ENCODE results near the gene NR2F1-AS1.
"Not testable (repeated sequence)": the region's sequence is repeated elsewhere in the genome, so short reads cannot be mapped to it uniquely, and the experiment has no call there.

The NR2F1-AS1 gene

DNA sequence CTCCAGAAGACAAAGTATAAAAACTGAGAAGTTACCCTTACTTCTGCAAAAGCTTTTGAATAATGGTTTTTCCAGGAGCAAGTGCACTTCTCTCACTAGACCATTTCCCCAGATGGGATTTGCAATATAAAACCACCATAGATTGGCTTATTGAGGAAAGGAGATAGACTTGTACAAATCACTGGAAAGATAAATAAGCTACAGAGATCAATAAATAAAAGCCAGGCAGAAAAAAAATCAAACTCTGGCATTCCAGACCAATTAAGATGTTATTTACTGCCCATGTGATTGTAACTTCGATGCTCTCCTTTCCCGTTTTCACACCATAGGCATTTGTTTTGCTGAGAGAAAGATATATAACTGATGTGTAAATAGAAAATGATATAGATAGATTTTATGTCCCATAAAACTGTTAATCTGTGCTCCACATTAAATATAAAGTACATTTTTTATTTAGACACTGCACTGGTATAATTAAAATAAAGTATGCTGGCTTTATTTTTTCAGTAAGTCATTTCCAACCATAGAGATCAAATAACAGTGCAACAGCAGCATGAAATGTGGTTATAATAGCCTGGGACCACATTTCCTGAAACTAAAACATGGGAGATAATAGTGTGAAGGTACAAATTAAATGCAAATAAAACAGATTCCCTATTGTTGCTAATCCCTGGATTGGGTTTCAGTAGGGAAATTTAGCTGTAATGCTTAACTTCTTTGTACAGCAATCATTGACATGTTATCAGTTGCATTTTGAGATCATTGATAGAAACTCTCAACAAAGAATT, 177.7 kb downstream of the NR2F1-AS1 start:
- no peak for TF ChIP-seq POLR2AphosphoS5 (IDR thresholded peaks at IDR 0.05; ENCODE audit: low read depth, low read length)
- TF ChIP-seq TAF1 (IDR thresholded peaks at IDR 0.05; ENCODE audit: borderline replicate concordance, low read depth, low read length): no peak
- TF ChIP-seq POLR2A (IDR thresholded peaks at IDR 0.05; ENCODE audit: low read depth, low read length): no peak
- DNase-seq (ENCODE audit: insufficient read length): no peak
- FAIRE-seq: no peak

DNA sequence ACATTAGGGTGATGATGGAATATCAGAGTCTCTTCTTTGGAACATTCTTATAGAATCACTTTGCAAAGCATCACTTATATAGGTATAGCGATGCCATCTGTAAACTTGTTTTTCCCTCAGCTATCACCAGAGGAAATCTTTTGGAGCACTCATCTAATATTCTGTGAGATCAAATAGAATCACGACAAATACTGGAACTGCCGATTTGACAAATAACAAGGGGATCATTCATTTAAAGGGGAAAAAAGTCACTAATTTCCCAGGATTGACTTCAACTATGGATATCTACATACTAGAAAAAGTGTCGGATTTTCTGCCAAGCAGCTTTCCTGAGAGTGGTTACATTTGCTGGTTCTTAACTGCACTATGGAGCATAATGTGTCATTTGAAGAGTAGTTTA, 178.6 kb downstream of the NR2F1-AS1 start:
- DNase-seq (ENCODE audit: insufficient read length) (no peak), FAIRE-seq (no peak)
- TF ChIP-seq TAF1 (IDR thresholded peaks at IDR 0.05; ENCODE audit: borderline replicate concordance, low read depth, low read length) (no peak), POLR2A (IDR thresholded peaks at IDR 0.05; ENCODE audit: low read depth, low read length) (no peak), POLR2AphosphoS5 (IDR thresholded peaks at IDR 0.05; ENCODE audit: low read depth, low read length) (no peak)

DNA sequence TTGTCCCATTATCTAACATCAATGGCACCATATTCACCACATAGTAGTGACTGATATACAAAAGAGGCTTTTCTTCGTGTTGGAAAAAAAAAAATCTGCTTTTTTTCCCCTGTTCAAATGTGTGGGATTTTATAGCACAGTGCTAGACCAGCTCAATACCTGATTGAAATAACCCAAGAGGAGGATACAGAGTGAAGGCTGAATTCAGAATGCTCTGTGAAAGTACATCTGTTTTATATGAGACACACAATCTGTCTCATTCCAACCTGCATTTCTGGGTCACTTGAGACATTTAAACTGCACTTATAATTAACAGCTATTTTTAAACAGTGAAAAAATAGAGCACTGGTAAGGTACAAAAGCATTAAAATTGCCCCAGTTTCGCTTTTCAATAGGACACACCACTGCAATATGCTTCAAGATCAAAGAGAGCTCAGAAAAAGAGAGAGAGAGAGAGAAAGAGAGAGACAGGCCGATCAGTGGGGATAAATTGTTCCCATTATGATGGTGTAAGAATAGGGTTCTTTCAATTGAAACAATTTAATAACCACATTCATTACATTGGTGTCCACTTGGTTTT, 179.3 kb downstream of the NR2F1-AS1 start:
- TF ChIP-seq TAF1 (IDR thresholded peaks at IDR 0.05; ENCODE audit: borderline replicate concordance, low read depth, low read length) (no peak), POLR2AphosphoS5 (IDR thresholded peaks at IDR 0.05; ENCODE audit: low read depth, low read length) (no peak), POLR2A (IDR thresholded peaks at IDR 0.05; ENCODE audit: low read depth, low read length) (no peak)
- FAIRE-seq: no peak
- DNase-seq (ENCODE audit: insufficient read length): no peak

DNA sequence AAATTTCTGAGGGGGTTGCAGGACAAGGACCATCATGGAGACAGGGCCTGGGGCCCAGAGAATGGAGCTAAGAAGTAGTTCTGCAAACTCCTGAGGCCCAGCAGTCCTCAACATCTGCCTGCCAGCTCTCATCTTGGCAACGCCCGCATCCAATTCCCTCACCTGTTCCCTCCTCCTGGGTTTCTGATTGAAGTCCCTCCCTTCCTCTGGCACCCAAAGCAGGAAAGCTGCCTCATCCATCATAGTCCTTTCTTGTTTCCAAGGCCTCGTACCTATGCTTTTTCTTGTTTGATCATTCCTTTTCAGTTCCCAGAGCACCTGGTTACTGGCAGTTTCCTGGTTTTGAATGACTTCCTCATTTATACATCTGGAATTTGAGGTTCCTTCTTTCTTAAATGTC, 181.3 kb downstream of the NR2F1-AS1 start:
- DNase-seq (ENCODE audit: insufficient read length) (no peak), FAIRE-seq (no peak)
- TF ChIP-seq TAF1 (IDR thresholded peaks at IDR 0.05; ENCODE audit: borderline replicate concordance, low read depth, low read length) (no peak), POLR2AphosphoS5 (IDR thresholded peaks at IDR 0.05; ENCODE audit: low read depth, low read length) (no peak), POLR2A (IDR thresholded peaks at IDR 0.05; ENCODE audit: low read depth, low read length) (no peak)

DNA sequence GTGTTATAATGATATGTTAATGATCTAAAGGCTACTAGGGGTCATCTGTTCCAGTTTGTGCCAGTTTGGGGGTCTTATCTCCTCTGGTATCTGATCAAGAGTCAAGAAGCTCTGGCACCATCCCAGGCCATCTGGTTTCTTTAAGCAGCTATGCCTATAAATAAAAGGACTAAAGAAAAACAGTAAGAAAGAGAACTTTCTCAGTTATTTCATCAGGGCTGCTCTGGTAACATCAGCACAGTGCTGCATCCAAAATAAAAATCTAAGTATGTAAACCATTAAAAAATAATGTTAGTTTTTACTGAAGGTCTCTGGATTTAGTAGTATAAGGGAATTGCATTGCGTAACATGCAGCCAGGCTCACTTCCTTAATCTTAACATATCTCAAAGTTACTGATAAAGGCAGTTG, 185.0 kb downstream of the NR2F1-AS1 start:
- FAIRE-seq (no peak), DNase-seq (ENCODE audit: insufficient read length) (no peak)
- TF ChIP-seq TAF1 (IDR thresholded peaks at IDR 0.05; ENCODE audit: borderline replicate concordance, low read depth, low read length) (no peak), POLR2A (IDR thresholded peaks at IDR 0.05; ENCODE audit: low read depth, low read length) (no peak), POLR2AphosphoS5 (IDR thresholded peaks at IDR 0.05; ENCODE audit: low read depth, low read length) (no peak)

DNA sequence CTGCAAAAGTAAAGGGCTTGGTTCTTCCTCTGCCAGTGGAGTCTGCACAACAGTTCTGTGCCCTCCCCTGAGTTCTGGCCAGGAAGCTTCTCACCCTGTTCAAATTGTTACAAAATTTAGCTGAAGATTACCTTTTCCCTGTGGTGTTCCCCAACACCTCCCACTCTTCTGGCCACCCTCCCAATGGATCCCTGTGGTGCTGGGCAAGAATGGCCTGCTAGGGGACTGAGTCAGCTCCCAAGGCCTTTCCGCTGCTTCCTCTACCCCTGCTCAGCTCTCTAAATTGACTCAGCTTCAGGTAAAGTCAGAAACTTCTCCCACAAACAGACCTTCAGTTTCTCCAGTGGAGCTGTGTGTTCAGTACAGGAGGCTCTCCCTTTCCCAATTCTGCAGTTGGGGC, 186.0 kb downstream of the NR2F1-AS1 start:
- FAIRE-seq (no peak), DNase-seq (ENCODE audit: insufficient read length) (no peak)
- no peak for TF ChIP-seq TAF1 (IDR thresholded peaks at IDR 0.05; ENCODE audit: borderline replicate concordance, low read depth, low read length)
- TF ChIP-seq POLR2AphosphoS5 (IDR thresholded peaks at IDR 0.05; ENCODE audit: low read depth, low read length): no peak
- no peak for TF ChIP-seq POLR2A (IDR thresholded peaks at IDR 0.05; ENCODE audit: low read depth, low read length)

DNA sequence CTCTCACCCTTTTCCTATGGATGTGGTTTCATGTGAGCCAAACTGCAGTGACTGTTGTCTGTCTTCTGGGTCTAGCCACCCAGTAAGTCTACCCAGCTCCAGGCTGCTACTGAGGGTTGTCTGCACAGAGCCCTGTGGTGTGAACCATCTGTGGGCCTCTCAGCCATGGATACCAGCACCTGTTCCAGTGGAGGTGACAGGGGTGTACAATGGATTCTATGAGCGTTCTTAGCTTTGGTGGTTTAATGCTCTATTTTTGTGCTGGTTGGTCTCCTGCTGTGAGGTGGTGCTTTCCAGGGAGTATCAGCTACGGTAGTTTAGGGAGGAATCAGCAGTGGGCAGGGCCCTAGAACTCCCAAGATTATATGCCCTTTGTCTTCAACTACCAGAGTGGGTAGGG, 186.7 kb downstream of the NR2F1-AS1 start:
- FAIRE-seq: no peak
- no peak for TF ChIP-seq POLR2AphosphoS5 (IDR thresholded peaks at IDR 0.05; ENCODE audit: low read depth, low read length)
- no peak for TF ChIP-seq POLR2A (IDR thresholded peaks at IDR 0.05; ENCODE audit: low read depth, low read length)
- no peak for TF ChIP-seq TAF1 (IDR thresholded peaks at IDR 0.05; ENCODE audit: borderline replicate concordance, low read depth, low read length)
- DNase-seq (ENCODE audit: insufficient read length): no peak

DNA sequence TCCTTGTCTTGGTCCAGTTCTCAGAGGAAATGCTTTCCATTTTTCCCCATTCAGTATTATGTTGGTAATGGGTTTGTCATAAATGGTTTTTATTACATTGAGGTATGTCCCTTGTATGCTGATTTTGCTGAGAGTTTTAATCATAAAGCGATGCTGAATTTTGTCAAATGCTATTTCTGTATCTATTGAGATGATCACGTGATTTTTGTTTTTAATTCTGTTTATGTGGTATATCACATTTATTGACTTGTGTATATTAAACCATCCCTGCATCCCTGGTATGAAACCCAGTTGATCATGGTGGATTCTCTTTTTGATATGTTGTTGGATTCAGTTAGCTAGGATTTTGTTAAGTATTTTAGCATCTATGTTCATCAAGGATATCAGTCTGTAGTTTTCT, 189.8 kb downstream of the NR2F1-AS1 start:
- not testable (repeated sequence) for FAIRE-seq; DNase-seq (ENCODE audit: insufficient read length)

DNA sequence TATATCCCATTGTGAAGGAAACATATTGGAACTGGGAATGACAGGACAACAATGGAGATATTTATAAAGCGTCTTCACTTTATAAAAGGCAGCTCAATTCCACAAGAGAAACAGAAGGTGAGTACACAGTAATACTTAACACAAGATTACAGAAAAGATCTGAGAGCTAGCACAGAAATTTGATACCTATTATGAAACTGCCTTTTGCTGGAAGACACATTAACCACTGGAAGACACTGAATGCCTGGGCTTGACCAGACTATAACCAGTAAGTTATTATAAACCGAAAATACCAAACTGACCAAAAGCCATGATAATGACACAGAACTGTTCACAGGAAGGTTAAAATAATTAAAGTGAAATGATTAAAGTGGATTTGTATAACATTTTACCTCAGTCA, 195.4 kb downstream of the NR2F1-AS1 start:
- FAIRE-seq (no peak), DNase-seq (ENCODE audit: insufficient read length) (no peak)
- TF ChIP-seq POLR2AphosphoS5 (IDR thresholded peaks at IDR 0.05; ENCODE audit: low read depth, low read length) (no peak), POLR2A (IDR thresholded peaks at IDR 0.05; ENCODE audit: low read depth, low read length) (no peak), TAF1 (IDR thresholded peaks at IDR 0.05; ENCODE audit: borderline replicate concordance, low read depth, low read length) (no peak)

DNA sequence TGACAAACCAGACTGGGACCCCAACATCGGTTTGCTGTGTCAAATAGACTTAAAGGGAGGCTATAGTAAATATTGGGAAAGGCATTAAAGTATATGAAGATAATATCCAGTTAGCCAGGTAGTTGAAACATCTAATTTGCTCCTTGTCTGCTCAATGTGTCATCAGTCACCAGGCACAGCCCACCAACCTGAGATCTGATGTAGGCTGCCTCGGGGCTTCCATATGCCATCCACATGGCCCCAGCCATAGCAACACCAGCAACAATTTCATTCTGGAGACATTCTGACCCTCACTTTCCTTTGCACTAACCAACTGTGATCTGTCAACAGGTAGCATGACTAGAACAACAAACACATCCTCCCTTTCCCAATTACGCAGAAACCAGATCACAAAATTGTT, 196.0 kb downstream of the NR2F1-AS1 start:
- DNase-seq (ENCODE audit: insufficient read length): no peak
- FAIRE-seq: no peak

DNA sequence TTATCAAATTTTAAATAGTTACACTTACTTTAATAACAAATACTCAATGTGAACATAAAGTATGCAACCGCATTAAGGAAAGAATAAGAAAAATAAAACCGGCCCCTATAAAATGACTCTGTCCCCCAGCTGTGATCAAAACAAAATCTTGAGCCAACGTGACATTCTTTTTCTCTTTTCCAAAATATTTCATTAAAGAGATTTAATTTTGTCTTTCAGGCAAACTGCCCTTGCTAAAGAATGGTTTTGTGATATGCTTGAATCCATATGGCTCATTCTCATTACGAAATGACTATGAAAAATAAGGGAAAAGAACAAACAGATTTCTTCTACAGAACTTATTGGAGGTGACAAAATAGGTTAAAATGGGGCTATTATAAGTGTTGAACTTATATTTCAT, 197.0 kb downstream of the NR2F1-AS1 start:
- no peak for FAIRE-seq
- no peak for DNase-seq (ENCODE audit: insufficient read length)
- TF ChIP-seq TAF1 (IDR thresholded peaks at IDR 0.05; ENCODE audit: borderline replicate concordance, low read depth, low read length) (no peak), POLR2AphosphoS5 (IDR thresholded peaks at IDR 0.05; ENCODE audit: low read depth, low read length) (no peak), POLR2A (IDR thresholded peaks at IDR 0.05; ENCODE audit: low read depth, low read length) (no peak)

More for the DNA sequence above, 196.0 kb downstream of the NR2F1-AS1 start:
- TF ChIP-seq TAF1 (IDR thresholded peaks at IDR 0.05; ENCODE audit: borderline replicate concordance, low read depth, low read length) (no peak), POLR2A (IDR thresholded peaks at IDR 0.05; ENCODE audit: low read depth, low read length) (no peak), POLR2AphosphoS5 (IDR thresholded peaks at IDR 0.05; ENCODE audit: low read depth, low read length) (no peak)

DNA sequence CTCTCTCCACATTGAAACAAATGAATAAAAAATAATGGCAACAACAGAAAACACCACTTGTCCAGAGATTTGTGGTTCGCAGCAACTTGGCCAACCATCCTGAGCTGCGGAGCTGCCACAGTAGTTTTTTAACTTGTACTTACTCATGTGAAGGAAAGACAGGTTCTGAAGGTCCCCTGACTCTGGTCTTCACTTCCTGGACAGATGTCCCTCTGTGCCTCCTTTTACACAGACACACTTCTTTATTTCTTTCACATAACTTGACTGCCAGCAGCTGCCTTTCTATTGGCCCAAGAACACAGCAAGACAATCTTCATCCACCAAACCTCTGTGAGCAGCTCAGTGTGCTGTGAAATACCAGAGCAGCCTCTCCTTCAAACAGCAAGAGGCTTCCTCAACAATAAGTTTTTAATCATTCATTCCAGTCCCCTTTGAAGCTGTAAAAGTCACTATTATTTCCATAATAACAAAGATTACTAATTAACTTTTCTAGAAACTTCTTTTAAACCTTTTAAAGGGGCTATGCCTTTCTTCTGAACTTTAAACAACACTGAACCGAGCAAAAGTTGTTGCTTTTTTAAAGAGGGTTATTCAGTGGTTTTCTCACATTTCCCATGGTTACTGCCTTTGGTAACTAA, 198.7 kb downstream of the NR2F1-AS1 start:
- TF ChIP-seq POLR2A (IDR thresholded peaks at IDR 0.05; ENCODE audit: low read depth, low read length): no peak
- no peak for TF ChIP-seq POLR2AphosphoS5 (IDR thresholded peaks at IDR 0.05; ENCODE audit: low read depth, low read length)
- no peak for TF ChIP-seq TAF1 (IDR thresholded peaks at IDR 0.05; ENCODE audit: borderline replicate concordance, low read depth, low read length)
- no peak for FAIRE-seq
- no peak for DNase-seq (ENCODE audit: insufficient read length)
